SKM-1 (cell line): Measurements from ENCODE around the gene CORO1C.

Experiments
- DNase-seq: peaks from one replicate; lab custom pipeline; 2025; ENCODE audit not compliant: unreplicated experiment; lab: John Stamatoyannopoulos, UW

CORO1C gene

DNA sequence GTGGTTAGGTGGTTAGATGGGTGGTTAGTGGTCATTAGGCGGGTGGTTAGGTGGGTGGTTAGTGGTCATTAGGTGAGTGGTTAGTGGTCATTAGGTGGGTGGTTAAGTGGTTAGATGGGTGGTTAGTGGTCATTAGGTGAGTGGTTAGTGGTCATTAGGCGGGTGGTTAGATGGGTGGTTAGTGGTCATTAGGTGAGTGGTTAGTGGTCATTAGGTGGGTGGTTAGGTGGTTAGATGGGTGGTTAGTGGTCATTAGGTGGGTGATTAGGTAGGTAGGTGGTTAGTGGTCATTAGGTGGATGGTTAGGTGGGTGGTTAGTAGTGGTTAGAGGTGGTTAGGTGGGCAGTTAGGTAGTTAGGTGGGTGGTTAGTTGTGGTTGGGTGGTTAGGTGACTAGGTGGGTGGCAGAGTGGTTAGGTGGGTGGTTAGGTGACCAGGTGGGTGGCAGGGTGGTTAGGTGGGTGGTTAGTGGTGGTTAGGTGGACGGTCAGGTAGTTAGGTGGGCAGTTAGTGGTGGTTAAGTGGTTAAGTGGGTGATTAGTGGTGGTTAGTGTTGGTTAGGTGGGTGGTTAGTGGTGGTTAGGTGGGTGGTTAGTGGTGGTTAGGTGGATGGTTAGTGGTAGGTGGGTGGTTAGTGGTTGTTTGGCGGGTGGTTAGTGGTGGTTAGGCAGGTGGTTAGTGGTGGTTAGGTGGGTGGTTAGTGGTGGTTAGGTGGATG is 125.5 kb downstream of the CORO1C start:
- no peak for DNase-seq

DNA sequence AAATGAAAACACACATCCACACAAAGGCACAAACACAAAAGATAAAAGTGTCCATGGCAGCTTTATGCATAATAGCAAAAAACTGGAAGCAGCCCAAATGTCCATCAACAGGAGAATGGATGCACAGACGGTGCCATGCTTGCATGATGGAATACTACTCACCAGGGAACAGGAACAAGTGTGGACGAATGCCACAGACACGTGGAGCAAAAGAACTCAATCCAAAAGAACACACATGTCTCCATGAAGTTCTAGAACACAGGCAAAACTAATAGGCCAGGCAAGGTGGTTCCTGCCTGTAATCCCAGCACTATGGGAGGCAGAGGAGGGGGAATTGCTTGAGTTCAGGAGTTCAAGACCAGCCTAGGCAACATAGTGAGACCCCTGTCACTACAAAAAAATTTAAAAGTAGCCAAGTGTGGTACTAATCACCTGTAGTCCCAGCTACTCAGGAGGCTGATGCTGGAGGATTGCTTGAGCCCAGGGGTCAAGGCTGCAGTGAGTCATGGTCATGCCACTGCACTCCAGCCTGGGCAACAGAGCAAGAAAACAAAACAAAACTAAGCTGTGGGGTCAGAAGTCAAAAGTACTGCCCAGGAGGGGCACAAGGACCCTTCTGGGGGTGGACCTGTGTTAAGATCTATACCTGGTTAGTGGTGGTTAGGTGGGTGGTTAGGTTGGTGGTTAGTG is 126.2 kb downstream of the CORO1C start:
- no peak for DNase-seq

DNA sequence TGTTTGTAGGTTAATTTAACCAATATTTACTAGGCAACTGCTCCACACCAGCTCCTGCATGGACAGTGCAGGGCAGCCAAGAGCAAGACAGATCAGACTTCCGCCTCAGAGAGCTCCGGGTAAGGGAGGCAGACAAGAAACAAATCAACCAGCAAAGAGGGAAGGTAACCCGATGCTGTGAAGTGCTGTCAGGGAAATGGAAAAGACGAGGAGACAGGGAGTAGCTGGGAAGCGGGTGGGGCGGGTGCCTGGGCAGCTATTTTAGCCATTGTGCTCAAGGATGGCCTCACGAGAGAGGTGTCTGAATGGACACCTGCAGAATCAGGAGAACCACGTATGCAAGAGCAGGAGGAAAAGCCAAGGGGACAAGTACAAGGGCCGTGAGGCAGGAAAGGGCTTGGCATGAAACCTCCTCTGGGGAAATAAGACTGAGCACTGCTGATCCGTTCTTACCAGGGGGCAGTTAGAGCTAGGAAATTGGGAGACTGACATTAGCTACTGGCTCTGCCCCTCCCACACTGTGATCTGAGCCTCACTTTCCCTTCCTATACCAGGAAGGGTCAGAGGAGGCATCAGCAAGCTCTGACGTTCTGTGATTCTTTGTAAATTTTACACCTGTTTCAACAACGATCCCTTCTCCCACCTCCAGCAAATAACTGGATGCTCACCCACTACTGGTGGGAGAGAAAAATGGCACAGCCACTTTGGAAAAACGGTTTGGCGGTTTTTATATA is 126.9 kb downstream of the CORO1C start:
- no peak for DNase-seq

DNA sequence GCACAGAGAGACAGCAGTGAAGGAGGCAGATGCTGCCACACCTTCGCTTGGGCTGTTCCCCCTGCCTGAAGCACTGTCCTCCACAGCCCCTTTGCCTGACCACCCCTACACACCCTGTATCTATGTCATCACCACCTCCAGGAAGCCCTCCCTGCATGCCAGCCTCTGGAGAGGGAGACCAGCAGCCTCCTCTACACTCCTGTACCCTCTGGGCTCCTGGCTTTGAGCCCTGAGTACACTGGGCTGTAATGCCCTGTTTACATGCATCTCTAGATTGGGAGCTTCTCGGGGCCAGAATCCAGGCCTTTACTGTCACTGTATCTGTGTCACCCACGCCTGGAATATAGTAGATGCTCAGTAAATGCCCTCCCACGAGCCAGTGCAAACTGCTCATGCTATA is 127.6 kb downstream of the CORO1C start:
- DNase-seq = no peak

DNA sequence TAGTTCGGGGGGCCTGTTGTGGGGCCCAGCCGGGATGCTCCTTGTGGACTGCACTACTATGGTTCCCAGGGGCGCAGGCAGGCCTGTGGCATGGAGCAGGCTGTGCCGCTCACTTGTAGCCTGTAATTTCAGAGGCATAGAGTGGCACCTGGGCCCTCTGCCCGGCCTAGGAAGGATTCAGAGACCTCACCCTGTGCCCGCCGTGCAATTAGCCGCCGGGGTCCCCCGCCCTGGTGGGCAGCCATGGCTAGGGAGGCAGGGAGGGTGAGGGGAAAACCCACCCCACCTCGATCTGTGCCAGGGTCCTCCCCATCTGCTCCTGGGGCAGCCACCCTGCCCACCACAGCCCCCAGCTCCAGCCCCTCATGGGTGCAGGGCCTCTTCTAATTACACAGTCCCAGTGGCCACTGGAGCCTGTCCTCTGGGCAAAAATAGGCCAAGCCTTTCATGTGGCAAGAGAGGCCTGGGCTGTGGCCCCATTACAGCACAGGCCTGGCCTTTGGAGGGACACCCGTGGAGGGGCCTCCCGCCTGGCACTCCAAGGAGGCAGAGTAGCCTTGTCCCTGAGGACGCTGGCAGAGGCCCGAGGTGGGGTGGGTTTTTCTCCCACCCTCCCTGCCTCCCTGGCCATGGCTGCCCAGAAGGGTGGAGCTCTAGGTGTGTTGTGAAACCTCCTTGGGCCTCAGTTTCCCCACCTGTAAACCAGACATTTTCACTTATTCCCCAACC is 128.2 kb downstream of the CORO1C start:
- no peak for DNase-seq

DNA sequence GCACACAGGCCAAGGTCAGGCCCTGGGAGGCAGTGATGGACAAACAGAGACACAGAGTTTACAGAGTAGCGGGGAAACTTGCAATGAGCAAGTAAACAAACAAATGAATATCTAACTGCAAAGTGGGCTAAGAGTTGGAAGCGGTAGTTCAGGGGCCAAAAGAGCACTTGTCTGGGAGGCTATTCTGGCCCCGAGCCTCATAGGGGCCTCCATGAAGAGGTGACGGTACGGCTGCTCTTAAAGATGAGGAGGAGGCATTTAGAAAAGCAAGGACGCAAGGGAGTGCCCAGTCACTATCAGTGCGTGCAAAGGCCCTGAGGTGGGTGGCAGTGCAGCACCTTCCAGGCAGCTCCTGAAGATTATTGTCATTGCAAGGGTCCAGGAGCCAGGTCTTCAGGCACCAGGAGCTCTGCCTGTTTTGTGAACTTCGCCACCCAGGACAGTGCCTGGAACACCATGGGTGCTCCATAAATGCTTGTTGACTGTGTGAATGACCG is 129.1 kb downstream of the CORO1C start:
- DNase-seq = no peak

DNA sequence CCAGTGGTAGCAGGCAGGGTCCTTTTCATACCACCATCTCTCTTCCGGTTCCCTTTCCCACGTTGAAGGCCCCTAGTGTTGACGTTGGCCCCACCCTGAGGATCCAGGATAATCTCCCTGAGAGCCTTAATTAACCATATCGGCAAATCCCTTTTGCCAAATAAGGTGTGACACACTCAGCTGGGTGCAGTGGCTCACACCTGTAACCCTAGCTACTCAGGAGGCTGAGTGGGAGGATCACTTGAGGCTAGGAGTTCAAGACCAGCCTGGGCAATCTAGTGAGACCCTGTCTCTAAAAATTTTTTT is 130.7 kb downstream of the CORO1C start:
- DNase-seq = no peak

DNA sequence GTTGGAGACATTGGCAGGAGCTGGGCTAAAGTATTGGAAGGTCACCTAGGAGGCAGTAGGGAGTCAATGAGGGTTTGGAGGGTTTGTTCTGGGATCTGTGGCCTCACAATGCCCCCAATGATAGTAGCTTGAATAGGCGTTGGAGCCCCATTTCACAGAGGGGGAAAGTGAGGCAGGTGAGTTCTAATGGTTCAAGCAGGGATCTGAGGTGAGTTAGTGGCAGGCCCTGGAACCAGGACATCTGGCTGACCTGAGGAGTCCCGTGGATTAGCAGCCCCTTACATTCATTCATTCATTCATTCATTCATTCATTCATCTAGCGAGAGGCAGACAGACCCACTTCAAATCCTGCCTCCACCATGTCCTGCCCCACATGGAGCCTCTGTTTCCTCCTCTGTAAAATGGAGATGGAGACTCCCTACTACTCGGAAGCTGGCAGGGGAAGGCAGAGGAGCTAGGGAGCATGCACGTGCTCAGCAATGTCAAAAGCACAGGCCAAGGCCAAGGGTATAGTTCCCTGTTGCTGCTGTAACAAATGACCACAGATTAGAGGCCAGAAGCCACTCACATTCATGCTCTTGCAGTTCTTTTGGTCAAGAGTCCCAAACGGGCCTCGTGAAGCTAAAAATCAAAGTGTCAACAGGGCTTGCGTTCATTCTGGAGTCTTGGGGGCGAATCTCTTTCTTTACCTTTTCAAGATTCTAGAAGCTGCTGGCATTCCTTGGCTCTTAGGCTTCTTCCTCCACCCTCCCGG is 131.2 kb downstream of the CORO1C start:
- DNase-seq = no peak

DNA sequence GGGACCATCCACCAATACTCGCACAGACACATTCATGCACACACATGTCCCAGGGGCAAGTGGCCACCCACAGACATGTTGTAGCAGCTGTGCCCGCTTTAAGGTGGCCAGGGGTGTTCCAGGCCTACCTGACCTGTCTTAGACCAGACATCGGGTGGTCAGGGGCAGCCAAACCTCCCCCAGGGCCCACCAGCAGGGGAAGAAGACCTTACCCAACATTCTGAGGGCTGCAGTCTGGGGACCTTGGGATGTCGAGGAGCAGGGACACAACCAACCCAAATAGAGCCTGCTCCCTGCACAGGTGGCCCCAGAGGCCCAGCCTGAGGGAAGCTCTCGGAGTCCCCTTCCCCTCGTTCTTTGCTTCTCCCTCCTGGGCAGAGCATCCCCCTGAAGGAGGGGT is 131.8 kb downstream of the CORO1C start:
- DNase-seq = no peak

DNA sequence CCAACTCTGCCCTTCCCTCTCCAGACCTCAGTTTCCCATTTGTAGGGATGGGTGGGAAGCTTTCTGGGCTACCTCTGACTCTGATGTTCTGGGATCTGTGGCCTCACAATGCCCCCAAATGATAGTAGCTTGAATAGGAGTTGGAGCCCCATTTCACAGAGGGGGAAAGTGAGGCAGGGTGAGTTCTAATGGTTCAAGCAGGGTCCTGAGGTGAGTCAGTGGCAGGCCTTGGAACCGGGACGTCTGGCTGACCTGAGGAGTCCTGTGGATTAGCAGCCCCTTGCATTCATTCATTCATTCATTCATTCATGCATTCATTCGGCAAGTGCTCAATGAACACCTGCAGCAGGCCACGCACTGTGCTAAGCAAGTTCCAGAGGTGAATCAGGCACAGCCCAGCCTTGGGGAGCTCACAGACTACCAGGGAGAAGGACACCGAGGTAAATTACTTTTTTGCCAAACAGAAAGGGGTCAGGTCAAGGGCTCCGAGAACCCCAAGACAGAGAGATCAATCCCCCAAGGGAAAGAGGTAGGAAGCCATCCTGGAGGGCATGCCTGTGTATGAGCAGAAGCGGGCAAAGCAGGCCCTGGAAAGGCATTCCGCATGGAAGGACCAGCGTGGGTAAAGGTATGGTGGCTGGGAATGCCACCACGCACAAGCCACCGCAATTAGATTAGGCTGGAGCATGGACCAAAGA is 132.6 kb downstream of the CORO1C start:
- no peak for DNase-seq

DNA sequence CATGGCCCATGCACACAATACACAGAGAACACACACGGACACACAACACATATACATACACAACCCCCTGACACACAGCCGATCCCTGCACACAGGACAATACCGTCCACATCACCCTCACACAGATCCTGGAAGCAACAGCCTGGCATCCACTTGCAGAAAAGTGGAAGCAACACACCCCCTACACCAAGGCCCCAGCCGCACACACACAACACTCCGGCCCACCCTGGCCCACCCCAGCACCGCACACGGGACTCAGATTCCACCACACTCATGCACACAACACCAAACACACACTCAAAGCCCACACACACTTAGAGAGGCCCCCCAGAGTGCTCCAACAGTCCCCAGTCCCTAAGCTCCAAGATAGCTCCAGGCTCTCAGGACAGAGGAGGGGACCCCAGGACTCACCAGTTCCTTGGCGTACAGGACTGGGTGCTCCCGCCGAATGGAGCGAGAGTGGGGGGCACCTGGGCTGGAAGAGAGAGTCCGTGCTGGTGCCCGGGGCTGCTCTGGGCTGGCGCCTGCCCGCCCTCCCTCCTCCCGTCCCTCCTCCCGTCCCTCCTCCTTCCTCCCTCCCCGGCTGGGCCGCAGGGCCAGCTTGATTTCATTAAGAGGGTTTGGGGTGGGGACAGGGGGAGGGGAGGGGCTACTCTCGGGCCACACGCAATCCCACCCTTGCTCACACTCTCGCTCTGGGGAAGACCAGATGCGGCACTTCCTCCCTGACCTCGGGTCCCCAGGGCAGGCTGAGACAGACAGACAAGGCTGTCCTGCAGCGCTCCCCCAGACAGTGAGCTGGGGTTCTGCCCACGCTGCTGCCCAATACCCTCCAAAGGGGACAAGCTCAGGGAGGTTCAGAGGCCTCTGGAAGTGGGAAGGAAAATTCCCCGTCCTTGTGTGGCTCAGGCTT is 133.5 kb downstream of the CORO1C start, which contains the start of gene TMEM119:
TMEM119 (minus strand) TSS at position 526 of the 913 bp plus-strand sequence. CDS start 5,701 bp downstream, outside the sequence.
- no peak for DNase-seq

DNA sequence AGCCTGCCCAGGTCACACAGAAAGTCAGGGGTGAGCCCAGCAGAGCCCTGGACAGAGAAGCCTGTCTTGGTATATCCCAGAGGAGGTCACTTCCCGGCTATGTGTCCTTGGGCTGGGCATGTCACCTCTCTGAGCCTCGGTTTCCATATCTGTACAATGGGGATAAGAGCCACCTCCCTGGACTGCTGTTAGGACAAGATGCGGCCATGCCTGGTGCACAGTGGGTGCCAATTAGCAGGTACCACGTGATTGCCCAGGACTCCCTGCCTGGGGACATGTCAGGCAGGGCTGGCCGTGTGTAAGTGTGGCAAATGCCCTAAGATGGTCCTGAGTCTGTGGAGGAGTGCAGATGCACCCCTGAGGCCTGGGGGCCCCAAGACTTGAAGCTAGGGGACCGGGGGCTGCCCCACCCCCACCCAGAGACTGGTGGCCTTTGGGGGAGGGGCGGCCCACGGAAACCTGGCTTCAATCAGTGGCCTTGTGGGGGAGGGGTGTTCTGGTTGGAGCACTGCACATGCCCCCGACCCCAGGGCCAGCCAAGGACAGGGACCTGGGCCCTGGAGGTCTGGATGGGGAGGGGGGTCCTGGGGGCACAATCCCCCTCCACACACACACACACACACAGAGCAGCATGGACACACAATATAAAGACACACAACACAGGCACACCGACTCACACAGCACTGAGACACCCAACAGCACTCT is 134.3 kb downstream of the CORO1C start:
- DNase-seq = no peak

DNA sequence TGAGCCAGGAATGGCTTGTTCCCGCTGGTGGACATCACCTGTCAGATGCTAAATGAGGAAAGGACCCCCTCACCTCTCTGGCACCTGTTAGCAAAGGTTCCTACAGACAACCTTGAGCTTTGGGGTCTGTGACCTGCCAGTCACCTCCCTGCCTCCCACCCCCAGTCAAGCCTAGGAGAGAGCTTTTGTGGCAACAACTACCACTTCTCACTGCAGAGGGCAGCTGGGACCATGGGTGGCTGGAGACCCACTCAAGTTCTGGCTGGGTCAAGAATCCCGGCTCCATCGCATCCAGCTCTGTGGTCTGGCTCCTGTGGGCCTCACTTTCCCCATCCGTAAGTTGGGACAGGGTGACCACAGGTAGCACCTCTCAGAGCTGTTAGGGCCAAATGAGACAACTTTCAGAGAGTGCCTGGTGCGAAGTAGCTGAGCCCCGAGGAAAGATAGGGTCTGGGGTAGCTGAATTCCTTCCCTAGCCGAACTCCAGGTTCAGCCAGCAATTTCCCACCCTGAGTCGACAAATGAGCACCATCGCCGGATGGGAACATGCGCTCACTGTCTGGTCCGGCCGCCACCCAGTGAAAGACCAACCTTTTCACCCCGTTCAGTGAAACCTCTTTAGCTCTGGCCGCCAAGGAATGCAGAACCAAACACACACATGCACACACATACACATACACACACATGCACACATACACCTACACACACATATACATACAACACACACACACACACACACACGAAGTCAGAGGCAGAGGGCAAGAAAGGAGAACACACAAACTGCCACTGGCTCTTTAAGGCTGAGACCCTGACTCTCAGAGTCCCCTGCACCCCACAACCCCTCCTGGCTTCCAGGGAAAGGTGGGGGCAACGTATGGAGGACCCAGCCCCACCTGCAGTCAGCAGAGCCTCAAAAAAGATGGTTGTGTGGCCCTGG is 135.3 kb downstream of the CORO1C start:
- DNase-seq = no peak
